ENCODE results near the gene FARS2. TPM values are rescaled to one million over a fixed set of nuclear protein-coding genes. Genes with fewer than 3 reads are reported as not detected.

Gene FARS2
- total RNA-seq, 3 donors from 2014 or later, result 12.0 to 29.6 (median 24.3) TPM

DNA sequence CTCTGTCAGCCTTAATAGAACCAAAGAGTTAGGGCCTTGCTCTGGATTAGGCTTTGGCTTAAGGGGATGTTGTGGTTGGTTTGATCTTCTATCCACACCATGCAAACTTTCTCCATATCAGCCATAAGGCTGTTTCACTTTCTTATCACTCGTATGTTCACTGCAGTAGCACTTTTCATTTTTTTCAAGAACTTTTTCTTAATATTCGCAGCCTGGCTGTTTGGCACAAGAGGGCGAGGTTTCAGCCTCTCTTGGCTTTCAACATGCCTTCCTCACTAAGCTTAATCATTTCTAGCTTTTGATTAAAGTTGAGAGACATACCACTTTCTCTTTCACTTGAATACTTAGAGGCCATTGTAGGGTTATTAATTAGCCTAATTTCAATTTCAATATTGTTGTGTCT is 552.3 kb downstream of the FARS2 start:
- no peaks in the 10 kb centered on the region for H3K4me1 ChIP-seq
- intact Hi-C loops (cut with DNase I; ENCODE audit: low total_unique reads), result no loop called here
- TF ChIP-seq, protein P1, sequence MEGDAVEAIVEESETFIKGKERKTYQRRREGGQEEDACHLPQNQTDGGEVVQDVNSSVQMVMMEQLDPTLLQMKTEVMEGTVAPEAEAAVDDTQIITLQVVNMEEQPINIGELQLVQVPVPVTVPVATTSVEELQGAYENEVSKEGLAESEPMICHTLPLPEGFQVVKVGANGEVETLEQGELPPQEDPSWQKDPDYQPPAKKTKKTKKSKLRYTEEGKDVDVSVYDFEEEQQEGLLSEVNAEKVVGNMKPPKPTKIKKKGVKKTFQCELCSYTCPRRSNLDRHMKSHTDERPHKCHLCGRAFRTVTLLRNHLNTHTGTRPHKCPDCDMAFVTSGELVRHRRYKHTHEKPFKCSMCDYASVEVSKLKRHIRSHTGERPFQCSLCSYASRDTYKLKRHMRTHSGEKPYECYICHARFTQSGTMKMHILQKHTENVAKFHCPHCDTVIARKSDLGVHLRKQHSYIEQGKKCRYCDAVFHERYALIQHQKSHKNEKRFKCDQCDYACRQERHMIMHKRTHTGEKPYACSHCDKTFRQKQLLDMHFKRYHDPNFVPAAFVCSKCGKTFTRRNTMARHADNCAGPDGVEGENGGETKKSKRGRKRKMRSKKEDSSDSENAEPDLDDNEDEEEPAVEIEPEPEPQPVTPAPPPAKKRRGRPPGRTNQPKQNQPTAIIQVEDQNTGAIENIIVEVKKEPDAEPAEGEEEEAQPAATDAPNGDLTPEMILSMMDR (IDR thresholded peaks at IDR 0.05), result no peak
- no peak for TF ChIP-seq POLR2AphosphoS5 (IDR thresholded peaks at IDR 0.05)
- DNase-seq (ENCODE audit: low spot score in 2 of 2), result no peak
- no peak overlapping the region for H3K27ac ChIP-seq
- no peaks in the 10 kb centered on the region for H3K27me3 ChIP-seq
- no peak overlapping the region for H3K4me3 ChIP-seq
- H3K9me3 ChIP-seq, result peaks cover 0 to 13% of the 10 kb centered on the region in 2 donors
- no peaks in the 10 kb centered on the region for H3K36me3 ChIP-seq

DNA sequence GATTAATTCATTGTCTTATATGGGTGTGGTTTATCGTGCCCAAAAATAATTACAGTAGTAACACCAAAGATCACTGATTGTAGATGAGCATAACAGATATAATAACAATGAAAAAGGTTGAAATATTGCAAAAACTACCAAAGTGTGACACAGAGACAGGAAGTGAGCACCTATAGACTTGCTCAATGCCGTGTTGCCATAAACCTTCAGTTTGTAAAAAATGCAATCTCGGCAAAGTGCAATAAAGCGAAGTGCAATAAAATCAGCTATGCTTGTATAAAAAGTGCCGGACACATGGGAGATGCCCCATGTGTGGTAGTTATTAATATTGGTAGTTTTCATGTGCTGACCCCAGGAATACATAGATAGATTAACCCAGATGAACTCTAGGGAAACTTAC is 552.8 kb downstream of the FARS2 start:
- Histone ChIP-seq H3K27me3 (no peaks in the 10 kb centered on the region), H3K9me3 (peaks cover 0 to 13% of the 10 kb centered on the region in 2 donors), H3K27ac (no peak overlapping the region), H3K4me1 (no peaks in the 10 kb centered on the region), H3K36me3 (no peaks in the 10 kb centered on the region), H3K4me3 (no peak overlapping the region)
- DNase-seq (ENCODE audit: low spot score in 2 of 2), result no peak
- intact Hi-C loops (cut with DNase I; ENCODE audit: low total_unique reads), result no loop called here
- TF ChIP-seq, protein P1 (IDR thresholded peaks at IDR 0.05), result no peak
- TF ChIP-seq POLR2AphosphoS5 (IDR thresholded peaks at IDR 0.05), result no peak

DNA sequence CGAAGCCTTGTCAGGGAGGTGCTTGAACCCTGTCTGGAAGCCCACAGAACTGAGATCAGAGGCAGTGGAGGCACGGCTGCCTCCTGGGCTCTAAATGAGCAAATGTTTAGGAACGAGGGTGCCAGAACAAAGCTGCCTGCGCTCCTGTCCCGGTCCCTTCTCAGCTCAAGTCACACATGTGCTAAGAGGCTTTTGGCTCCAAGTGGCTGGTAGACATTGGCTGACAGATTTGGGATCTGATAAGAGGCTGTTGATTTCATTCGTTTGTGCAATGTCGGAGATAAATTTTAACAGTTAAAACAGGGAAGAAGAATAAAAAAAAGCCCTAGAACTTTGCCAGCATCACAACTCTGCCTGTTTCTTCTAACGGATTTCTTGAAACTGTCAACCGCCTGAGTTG is 553.6 kb downstream of the FARS2 start:
- Histone ChIP-seq H3K27me3 (no peaks in the 10 kb centered on the region), H3K9me3 (peaks cover 0 to 13% of the 10 kb centered on the region in 2 donors), H3K27ac (no peak overlapping the region), H3K4me1 (no peaks in the 10 kb centered on the region), H3K4me3 (no peak overlapping the region), H3K36me3 (no peaks in the 10 kb centered on the region)
- no peak for DNase-seq (ENCODE audit: low spot score in 2 of 2)
- intact Hi-C loops (cut with DNase I; ENCODE audit: low total_unique reads), result no loop called here
- TF ChIP-seq, protein P1 (IDR thresholded peaks at IDR 0.05), result no peak
- TF ChIP-seq POLR2AphosphoS5 (IDR thresholded peaks at IDR 0.05), result no peak
- no peak for TF ChIP-seq POLR2A (IDR thresholded peaks at IDR 0.05)

DNA sequence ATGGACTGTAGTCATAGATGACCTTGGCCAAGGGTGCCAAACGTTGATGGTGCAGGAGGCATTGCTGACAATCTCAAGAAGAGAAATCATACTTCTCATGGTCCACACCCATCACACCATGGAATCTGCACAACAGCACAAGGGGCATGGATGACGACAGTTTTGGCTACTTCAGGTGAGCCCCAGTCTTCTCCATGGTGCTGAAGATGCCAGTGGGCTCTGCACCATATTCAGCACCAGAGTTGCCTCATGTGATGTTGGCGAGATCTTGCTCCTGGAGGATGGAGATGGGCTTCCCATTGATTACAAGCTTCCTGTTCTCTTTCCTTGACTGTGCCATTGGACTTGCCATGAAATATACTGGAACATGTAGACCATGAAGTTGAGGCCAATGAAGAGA is 556.6 kb downstream of the FARS2 start:
- Histone ChIP-seq H3K27ac (no peak overlapping the region), H3K36me3 (no peaks in the 10 kb centered on the region), H3K4me1 (no peaks in the 10 kb centered on the region), H3K27me3 (no peaks in the 10 kb centered on the region), H3K4me3 (no peak overlapping the region), H3K9me3 (peaks cover 3 to 16% of the 10 kb centered on the region in 2 donors)
- intact Hi-C loops (cut with DNase I; ENCODE audit: low total_unique reads), result no loop called here
- DNase-seq (ENCODE audit: low spot score in 2 of 2), result no peak
- no peak for TF ChIP-seq POLR2AphosphoS5 (IDR thresholded peaks at IDR 0.05)

DNA sequence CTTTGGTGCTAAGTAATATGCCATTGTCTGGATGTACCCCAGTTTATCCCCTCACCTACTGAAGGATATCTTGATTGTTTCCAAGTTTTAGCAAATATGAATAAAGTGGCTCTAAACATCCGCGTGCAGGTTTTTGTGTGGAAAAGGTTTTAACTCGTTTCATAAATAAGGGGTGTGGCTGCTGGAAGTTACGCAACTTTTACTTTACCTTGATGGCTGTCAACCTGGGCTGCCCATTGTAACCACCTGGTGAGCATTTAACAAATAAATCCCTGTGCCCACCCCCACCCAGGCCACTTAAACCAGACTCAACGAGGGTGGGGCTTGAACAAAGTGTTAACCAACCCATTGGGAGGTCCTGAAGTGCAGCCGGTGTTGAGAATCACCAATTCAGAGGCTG is 557.6 kb downstream of the FARS2 start:
- Histone ChIP-seq H3K27me3 (no peaks in the 10 kb centered on the region), H3K4me1 (no peaks in the 10 kb centered on the region), H3K4me3 (no peak overlapping the region), H3K36me3 (no peaks in the 10 kb centered on the region), H3K27ac (no peak overlapping the region), H3K9me3 (peaks cover 3 to 11% of the 10 kb centered on the region in 2 donors)
- intact Hi-C loops (cut with DNase I; ENCODE audit: low total_unique reads), result no loop called here
- TF ChIP-seq POLR2A (IDR thresholded peaks at IDR 0.05) (no peak), POLR2AphosphoS5 (IDR thresholded peaks at IDR 0.05) (no peak)
- TF ChIP-seq, protein P1 (IDR thresholded peaks at IDR 0.05), result no peak
- DNase-seq (ENCODE audit: low spot score in 2 of 2), result no peak

Other genes starting within 250 kb of the FARS2 start
- 1 to 10 TPM; 1.2 to 3.2 (median 1.6) TPM for gene PPP1R3G, start 176.2 kb upstream of the FARS2 start, total RNA-seq
- gene LYRM4, start 563 bp upstream of the FARS2 start, total RNA-seq, result 10 to 100 TPM; 24.4 to 38.0 (median 25.0) TPM